GM12873 (cell line): ENCODE data around the gene GRIK4.

Experiments used
- CTCF ChIP-seq: IDR thresholded peaks from 2 replicates; pipeline ENCODE4 v1.5.1; 2012; ENCODE audit warnings: low read depth, mild to moderate bottlenecking, moderate library complexity, low read length, control low read depth; ENCODE audit not compliant: insufficient read depth; ENCODE audit errors: missing control alignments

Gene GRIK4

GRCh38 chr11:120808616-120809050 lies 297.1 kb downstream of the GRIK4 start:
- no peak for TF ChIP-seq CTCF

- no peak for TF ChIP-seq CTCF
Observed at GRCh38 chr11:120810251-120810650, 298.7 kb downstream of the GRIK4 start.

GRCh38 chr11:120811199-120811598 lies 299.7 kb downstream of the GRIK4 start:
- no peak for TF ChIP-seq CTCF

- no peak for TF ChIP-seq CTCF
Observed at GRCh38 chr11:120811731-120812130, 300.2 kb downstream of the GRIK4 start.

GRCh38 chr11:120814531-120815318 lies 303.2 kb downstream of the GRIK4 start:
- no peak for TF ChIP-seq CTCF

- TF ChIP-seq CTCF, result no peak
Observed at GRCh38 chr11:120815319-120816100, 304.0 kb downstream of the GRIK4 start.

- no peak for TF ChIP-seq CTCF
Observed at GRCh38 chr11:120816176-120816575, 304.6 kb downstream of the GRIK4 start.
